SK-N-MC (cell line): ENCODE data around the gene TEKTIP1.

Experiments
- DNase-seq: peaks from one replicate; pipeline ENCODE4 v3.0.0-alpha.2; 2011; ENCODE audit warnings: low read depth, low spot score
- H3K27ac ChIP-seq: fragments of 200-600 bp; sonication (generic); 2 replicates; pipeline ENCODE4 v1.5.1; 2016; ENCODE audit warnings: mixed run types
- H3K36me3 ChIP-seq: fragments of 200-600 bp; sonication (generic); 2 replicates; pipeline ENCODE4 v1.6.1; 2017; ENCODE audit warnings: antibody characterized with exemption, low read length, mixed read lengths; ENCODE audit not compliant: insufficient read depth
- H3K4me3 ChIP-seq: fragments of 200-600 bp; sonication (generic); 2 replicates; pipeline ENCODE4 v1.5.1; 2016
- H3K9ac ChIP-seq: fragments of 200-600 bp; sonication (generic); 2 replicates; pipeline ENCODE4 v1.8.0; 2017; ENCODE audit warnings: mixed run types, mixed read lengths; ENCODE audit not compliant: insufficient read length
- H3K9me3 ChIP-seq: fragments of 200-600 bp; sonication (generic); 2 replicates; pipeline ENCODE4 v1.6.1; 2017; ENCODE audit warnings: low read depth, mild to moderate bottlenecking, antibody characterized with exemption, low read length, moderate library complexity, mixed read lengths
- EZH2 ChIP-seq: fragments of 200-600 bp; sonication (generic); IDR thresholded peaks from one replicate; pipeline ENCODE4 v1.6.1; 2017; ENCODE audit warnings: antibody characterized with exemption
- FOXP2 ChIP-seq: optimal IDR thresholded peaks from 2 replicates; pipeline ENCODE3; 2011; ENCODE audit warnings: mild to moderate bottlenecking, moderate library complexity; ENCODE audit not compliant: insufficient read depth; ENCODE audit errors: extremely low read length, control extremely low read depth
- POLR2AphosphoS5 ChIP-seq: IDR thresholded peaks from 2 replicates; pipeline ENCODE4 v1.6.1; 2012; ENCODE audit warnings: mild to moderate bottlenecking, low read depth, low read length, borderline replicate concordance

The TEKTIP1 gene

DNA sequence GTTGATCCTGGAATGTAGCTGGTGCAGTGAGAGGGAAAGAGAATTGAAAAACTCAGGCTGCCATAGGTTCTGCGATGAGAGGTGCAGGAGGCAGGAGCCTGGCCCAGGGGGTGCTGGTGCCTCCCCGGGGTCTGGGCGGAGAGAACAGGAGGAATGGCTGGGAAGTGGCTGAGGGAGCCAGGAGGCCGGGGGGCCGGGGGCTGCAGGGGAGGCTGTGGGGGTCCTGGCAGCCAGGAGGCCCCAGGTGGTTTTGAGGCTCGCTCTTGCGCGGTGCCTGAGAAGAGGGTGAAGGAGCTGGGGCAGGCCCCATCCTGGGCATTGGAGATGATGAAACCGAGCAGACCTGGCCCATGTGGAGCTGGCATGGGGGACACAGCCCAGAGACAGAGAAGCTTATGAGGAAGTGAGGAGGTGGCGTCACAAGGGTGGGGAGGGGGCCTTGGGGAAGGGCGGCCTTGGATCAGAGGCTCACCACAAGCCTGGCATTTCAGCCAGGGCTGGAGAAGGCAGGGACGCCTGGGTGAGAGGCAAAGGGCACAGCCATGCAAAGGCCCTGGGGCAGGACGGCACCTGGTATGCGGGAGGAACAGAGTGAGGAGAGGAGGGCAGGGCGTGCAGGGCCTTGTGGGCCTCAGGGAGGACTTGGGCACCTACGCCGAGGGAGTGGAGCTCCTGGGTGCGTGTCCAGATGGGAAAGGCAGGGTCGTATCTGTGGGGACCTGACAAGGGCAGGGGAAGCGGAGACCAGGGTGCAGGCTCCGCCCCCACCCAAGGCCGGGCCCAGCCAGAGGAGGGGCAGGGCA, 1.3 kb upstream of the TEKTIP1 start:
- TF ChIP-seq POLR2AphosphoS5 (peak; percentile 19; the same call in 1 of the 2 replicates), FOXP2 (no peak), EZH2 (no peak)
- no peak for DNase-seq
- no peak overlapping the region for H3K4me3 ChIP-seq
- peaks cover 17% of the 10 kb centered on the region; the same call in 1 of the 2 replicates for H3K36me3 ChIP-seq
- no peak overlapping the region for H3K27ac ChIP-seq
- H3K9ac ChIP-seq: no peak overlapping the region
- no peaks in the 10 kb centered on the region for H3K9me3 ChIP-seq

DNA sequence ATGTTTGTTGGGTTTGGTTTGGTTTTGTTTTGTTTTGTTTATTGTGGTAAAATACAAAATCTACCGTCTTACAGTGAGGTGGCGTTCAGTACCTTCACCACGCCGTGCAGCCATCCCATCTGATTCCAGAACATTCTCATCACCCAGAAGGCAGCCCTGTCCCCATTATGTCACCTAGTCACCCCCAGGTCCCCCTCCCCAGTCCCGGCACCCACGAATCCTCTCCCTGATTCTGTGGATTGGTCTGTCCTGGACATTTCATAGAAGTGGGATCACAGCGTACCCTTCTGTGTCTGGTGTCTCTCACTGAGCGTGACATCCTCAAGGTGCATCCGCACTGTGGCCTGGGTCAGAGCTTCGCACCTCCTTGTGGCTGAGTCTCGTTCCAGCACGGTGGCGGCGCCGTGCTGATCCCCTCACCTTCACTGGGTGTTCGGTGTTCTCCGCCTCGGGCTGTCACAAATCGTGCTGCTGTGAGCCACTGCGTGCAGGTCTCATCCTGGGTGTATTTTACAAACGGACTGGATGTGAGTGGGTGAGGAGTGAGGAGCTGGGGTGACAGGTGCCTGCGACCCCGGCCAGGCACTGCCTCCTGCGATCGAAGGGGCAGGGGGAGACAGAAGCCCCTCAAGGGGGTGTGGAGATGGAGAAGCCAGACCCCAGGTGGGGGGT, 580 bp upstream of the TEKTIP1 start:
- H3K9me3 ChIP-seq: no peaks in the 10 kb centered on the region
- H3K4me3 ChIP-seq: no peak overlapping the region
- H3K27ac ChIP-seq: no peak overlapping the region
- DNase-seq: no peak
- no peak overlapping the region for H3K9ac ChIP-seq
- TF ChIP-seq FOXP2: no peak
- TF ChIP-seq EZH2: no peak
- no peak; the same call in 1 of the 2 replicates for TF ChIP-seq POLR2AphosphoS5
- peaks cover 10% of the 10 kb centered on the region; the same call in 1 of the 2 replicates for H3K36me3 ChIP-seq

DNA sequence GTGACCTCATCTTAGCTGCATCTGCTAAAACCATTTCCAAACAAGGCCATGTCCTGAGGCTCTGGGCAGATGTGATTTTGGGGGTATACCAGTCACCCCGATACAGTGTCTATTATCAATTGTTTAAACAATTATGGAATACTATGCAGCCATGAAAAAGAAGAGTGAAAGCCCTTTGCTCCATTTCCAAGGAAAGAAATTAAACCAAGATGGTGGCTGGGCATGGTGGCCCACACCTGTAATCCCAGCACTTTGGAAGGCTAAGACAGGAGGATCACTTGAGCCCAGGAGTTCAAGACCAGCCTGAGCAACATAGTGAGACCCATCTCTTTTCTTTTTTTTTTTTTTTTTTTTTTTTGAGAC, 763 bp downstream of the TEKTIP1 start:
- no peak overlapping the region for H3K4me3 ChIP-seq
- no peak for DNase-seq
- H3K9ac ChIP-seq: no peak overlapping the region
- no peaks in the 10 kb centered on the region for H3K9me3 ChIP-seq
- TF ChIP-seq FOXP2: no peak
- no peak for TF ChIP-seq POLR2AphosphoS5
- no peak for TF ChIP-seq EZH2
- H3K36me3 ChIP-seq: peaks cover 8% of the 10 kb centered on the region; the same call in 1 of the 2 replicates
- H3K27ac ChIP-seq: no peak overlapping the region

DNA sequence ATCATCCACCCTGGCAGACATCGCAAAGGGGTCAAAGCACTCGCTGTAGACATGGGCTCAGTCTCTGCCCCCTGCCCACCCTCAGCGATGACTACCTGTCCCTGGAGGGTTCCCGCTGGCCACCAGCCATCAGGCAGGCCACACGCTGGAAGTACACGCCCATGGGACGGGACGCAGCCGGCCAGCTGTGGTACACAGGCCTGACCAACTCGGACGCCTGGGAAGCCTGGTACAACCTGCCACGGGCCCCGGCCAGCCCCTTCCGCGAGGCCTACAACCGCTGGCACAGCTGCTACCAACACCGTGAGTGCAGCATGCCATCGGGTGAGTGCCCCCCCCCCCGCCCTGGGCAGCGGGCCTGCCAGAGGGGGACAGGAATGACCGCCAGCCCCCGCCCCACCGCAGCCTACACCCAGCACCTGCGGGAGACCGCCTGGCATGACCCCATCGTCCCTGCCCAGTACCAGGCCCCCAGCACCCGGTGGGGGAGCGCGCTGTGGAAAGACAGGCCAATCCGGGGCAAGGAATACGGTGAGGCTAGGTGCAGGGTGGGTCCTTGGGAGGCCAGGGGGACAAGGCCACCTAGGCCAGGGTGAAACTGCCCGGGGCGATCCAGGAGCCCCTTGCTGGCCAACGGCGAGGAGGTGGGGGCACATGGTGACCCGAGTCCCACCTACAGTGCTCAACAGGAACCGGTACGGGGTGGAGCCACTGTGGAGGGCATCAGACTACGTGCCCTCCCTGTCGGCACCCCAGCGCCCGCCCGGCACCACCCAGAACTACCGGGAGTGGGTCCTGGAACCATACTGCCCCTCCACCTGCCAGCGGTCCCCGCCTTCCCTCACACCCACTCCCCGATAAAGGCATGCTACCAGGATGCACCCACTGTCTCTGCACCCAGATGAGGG, 4.4 kb downstream of the TEKTIP1 start:
- TF ChIP-seq EZH2: no peak
- no peak for TF ChIP-seq POLR2AphosphoS5
- no peak for TF ChIP-seq FOXP2
- no peak overlapping the region for H3K27ac ChIP-seq

DNA sequence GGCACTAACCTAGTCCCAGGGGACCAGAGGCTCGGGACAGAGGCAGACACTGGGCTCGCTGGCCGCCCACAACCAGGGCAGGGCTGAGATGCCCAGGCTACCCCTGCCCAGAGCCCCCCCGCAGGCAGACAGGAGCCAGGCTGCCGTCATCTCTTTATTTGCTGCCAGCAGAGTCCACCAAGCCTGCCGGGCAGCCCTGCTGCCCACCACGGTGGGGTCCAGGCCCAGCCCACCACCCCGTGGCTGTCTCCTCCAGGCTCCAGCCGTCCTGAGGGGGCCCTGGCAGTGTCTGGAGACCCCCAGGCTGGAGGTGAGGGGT, 5.0 kb downstream of the TEKTIP1 start:
- H3K9ac ChIP-seq: no peak overlapping the region
- H3K27ac ChIP-seq: no peak overlapping the region
- no peaks in the 10 kb centered on the region for H3K9me3 ChIP-seq
- no peak overlapping the region for H3K4me3 ChIP-seq
- no peak for DNase-seq
- TF ChIP-seq EZH2 (no peak), FOXP2 (no peak), POLR2AphosphoS5 (no peak)
- H3K36me3 ChIP-seq: no peaks in the 10 kb centered on the region

More for the DNA sequence above, 4.4 kb downstream of the TEKTIP1 start:
- Histone ChIP-seq H3K9ac (no peak overlapping the region), H3K4me3 (no peak overlapping the region), H3K9me3 (no peaks in the 10 kb centered on the region), H3K36me3 (no peaks in the 10 kb centered on the region)
- DNase-seq: no peak

DNA sequence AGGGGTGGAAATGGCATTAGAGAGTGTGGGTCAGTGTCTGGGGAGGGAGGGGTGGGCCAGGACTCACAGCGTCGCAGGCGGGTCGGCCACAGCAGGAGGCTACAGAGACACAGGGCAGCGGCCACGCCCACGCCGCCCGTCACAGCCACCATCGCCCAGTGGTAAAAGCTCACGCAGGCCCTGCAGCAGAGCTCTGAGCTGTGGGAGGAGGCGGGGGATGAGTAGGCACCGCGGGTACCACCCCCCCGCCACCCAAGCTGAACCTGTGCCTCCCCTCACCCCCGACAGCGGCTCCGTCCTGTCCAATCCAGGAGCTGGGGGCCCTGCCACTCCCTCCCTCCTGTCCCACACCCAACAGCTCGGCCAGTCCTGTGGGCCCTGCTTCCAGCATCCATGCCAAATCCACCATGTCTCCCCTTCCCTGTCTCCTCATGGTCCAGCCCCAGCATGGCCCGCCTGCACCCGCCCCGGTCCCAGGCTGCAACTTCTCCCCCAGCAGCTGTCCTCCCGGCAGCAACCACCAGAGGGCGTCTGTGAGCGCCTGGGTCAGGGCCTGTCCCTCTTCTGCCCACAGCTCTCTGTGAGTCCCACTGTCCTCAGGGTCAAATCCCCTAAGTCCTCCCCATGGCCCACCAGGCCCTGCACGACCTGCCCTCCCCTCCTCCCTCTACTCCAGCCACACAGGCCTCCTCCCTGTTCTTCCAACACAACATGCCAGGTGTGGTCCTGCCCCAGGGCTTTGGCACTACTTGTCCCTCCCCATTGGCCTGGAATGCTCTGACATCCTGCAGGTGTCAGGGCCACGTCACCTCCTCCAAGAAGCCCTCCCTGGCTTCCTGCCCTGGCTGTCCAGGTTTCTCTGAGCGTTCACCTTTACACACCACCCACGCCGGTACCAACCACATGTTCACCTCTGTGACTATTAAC, 6.0 kb downstream of the TEKTIP1 start:
- no peak overlapping the region for H3K9ac ChIP-seq
- no peak for DNase-seq
- no peaks in the 10 kb centered on the region for H3K9me3 ChIP-seq
- no peak for TF ChIP-seq EZH2
- TF ChIP-seq FOXP2: no peak
- no peak for TF ChIP-seq POLR2AphosphoS5
- no peaks in the 10 kb centered on the region for H3K36me3 ChIP-seq
- no peak overlapping the region for H3K27ac ChIP-seq
- no peak overlapping the region for H3K4me3 ChIP-seq

DNA sequence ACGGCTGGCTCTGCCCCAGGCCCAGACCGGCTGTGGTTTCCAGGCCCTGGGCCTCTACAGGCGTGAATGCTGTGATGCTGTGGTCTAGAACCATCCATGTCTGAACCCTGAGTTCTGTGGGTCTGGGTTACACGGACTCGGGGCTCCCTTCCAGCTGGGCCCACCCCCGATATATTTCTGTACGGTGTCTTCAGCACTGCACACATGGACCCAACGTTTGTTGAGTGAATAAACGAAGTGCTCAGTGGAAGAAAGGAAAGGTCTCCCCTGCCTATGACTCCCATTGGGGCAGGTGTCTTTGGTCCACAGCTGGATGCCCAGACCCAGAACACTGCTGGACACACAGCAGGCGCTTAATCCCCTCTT, 6.7 kb downstream of the TEKTIP1 start:
- Histone ChIP-seq H3K27ac (no peak overlapping the region), H3K9ac (no peak overlapping the region), H3K4me3 (no peak overlapping the region), H3K36me3 (no peaks in the 10 kb centered on the region), H3K9me3 (no peaks in the 10 kb centered on the region)
- no peak for DNase-seq
- TF ChIP-seq FOXP2: no peak
- TF ChIP-seq POLR2AphosphoS5: no peak
- TF ChIP-seq EZH2: no peak

DNA sequence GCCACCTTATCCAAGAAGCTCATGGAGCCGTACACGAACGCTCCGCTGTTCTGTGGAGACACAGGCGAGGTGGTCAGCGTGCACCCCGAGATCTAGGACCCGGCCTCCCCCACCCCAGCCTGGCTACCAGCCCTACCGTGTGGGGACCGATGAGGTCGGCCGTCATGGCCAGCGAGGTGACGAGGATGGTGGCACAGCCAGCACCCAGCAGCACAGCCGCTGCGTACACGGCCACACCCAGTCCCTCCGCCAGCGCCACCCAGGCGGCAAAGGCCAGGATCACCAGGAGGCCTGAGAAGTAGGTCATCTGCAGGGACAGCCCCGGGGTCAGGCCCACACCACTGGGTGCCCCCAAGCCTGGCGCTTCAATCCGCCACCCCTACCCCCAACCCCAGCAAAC, 7.1 kb downstream of the TEKTIP1 start:
- H3K36me3 ChIP-seq: no peaks in the 10 kb centered on the region
- H3K9me3 ChIP-seq: no peaks in the 10 kb centered on the region
- TF ChIP-seq POLR2AphosphoS5 (no peak), FOXP2 (no peak), EZH2 (no peak)
- no peak overlapping the region for H3K27ac ChIP-seq
- H3K9ac ChIP-seq: no peak overlapping the region
- no peak overlapping the region for H3K4me3 ChIP-seq
- no peak for DNase-seq
